Bronchial epithelial cell (primary cell): ENCODE results near the gene HOXA6. TPM values are rescaled to one million over a fixed set of nuclear protein-coding genes. Genes with fewer than 3 reads are reported as not detected.

Experiments used
- DNase-seq: peaks from one replicate; pipeline ENCODE4 v3.0.0-alpha.2; 2010; ENCODE audit warnings: low read depth
- FAIRE-seq: peaks from 2 replicates; lab custom pipeline; 2011; peaks lifted over from hg19 to GRCh38; lab: Jason Lieb, UNC
- H3K27me3 ChIP-seq: 2 replicates; pipeline ENCODE4 v1.5.1; 2011; ENCODE audit warnings: low read length; ENCODE audit not compliant: control insufficient read depth, insufficient read depth
- H3K36me3 ChIP-seq: 2 replicates; pipeline ENCODE4 v1.5.1; 2011; ENCODE audit warnings: low read length; ENCODE audit not compliant: control insufficient read depth, insufficient read depth
- H3K4me3 ChIP-seq: 2 replicates; pipeline ENCODE4 v1.5.1; 2011; ENCODE audit warnings: mild to moderate bottlenecking, low read depth, low read length, control low read depth
- CTCF ChIP-seq: IDR thresholded peaks from 2 replicates; pipeline ENCODE4 v1.5.1; 2011; ENCODE audit warnings: mild to moderate bottlenecking, moderate library complexity, low read length, control low read depth, inconsistent platforms; ENCODE audit not compliant: insufficient read depth, severe bottlenecking
- total RNA-seq: library from RNA; depleted of rRNA; stranded (reverse); fragments of >200 nt; gene quantifications from 2 replicates; pipeline ENCODE4 v1.2.1, GENCODE V29; 2014

The HOXA6 gene
- total RNA-seq, 1 donor from 2014 or later, result 0.53 TPM

- no peak for FAIRE-seq
- Histone ChIP-seq H3K4me3 (no peak overlapping the region), H3K36me3 (no peaks in the 10 kb centered on the region), H3K27me3 (peaks cover 73% of the 10 kb centered on the region)
- no peak for DNase-seq
- TF ChIP-seq CTCF, result no peak
Observed at GRCh38 chr7:27128034-27128433, 19.5 kb downstream of the HOXA6 start.

- TF ChIP-seq CTCF, result no peak
- Histone ChIP-seq H3K4me3 (no peak overlapping the region), H3K27me3 (peaks cover 84% of the 10 kb centered on the region), H3K36me3 (no peaks in the 10 kb centered on the region)
- DNase-seq (no peak), FAIRE-seq (no peak)
Observed at GRCh38 chr7:27126596-27127327, 20.8 kb downstream of the HOXA6 start.

- TF ChIP-seq CTCF, result no peak
- Histone ChIP-seq H3K27me3 (peaks cover 82% of the 10 kb centered on the region), H3K36me3 (no peaks in the 10 kb centered on the region), H3K4me3 (no peak overlapping the region)
- DNase-seq, result no peak
- no peak for FAIRE-seq
Observed at GRCh38 chr7:27125986-27126394, 21.6 kb downstream of the HOXA6 start.

- TF ChIP-seq CTCF, result no peak
- peaks cover 83% of the 10 kb centered on the region for H3K27me3 ChIP-seq
- no peak overlapping the region for H3K4me3 ChIP-seq
- H3K36me3 ChIP-seq, result no peaks in the 10 kb centered on the region
- no peak for DNase-seq
- FAIRE-seq, result no peak
Observed at GRCh38 chr7:27124902-27125689, 22.5 kb downstream of the HOXA6 start.

- Histone ChIP-seq H3K27me3 (peaks cover 81% of the 10 kb centered on the region), H3K4me3 (no peak overlapping the region), H3K36me3 (no peaks in the 10 kb centered on the region)
- TF ChIP-seq CTCF, result no peak
- DNase-seq (no peak), FAIRE-seq (no peak)
Observed at GRCh38 chr7:27124096-27124901, 23.3 kb downstream of the HOXA6 start.
